ENCODE data around the gene CCDC172.

The CCDC172 gene

DNA sequence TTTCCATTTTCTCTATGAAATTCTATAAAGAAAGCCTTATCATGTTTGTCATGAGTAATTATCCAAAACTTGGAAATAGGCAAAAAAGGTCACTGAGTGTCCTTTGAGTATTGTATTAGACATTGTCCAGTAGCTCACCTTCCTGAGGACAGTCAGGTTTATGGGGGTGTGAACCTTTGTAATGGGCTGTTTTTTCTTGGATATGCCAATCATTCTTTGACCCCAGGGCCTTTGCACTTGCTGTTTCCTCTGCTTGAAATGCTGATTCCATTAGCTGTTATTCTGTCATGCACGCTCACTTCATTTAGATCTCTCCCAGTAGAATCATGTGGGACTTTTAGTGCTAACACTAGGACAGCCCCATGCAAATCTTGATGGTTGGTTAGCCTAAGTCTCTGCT, 4.9 kb downstream of the CCDC172 start:
- no peak for TF ChIP-seq CTCF (conservative IDR thresholded peaks at IDR 0.05; ENCODE audit: low read length)
- no peak overlapping the region for H3K4me3 ChIP-seq (ENCODE audit: low read length)
- DNase-seq (ENCODE audit: low read depth): no peak

GRCh38 chr10:116331815-116332214, 7.6 kb downstream of the CCDC172 start:
- no peak for TF ChIP-seq CTCF (conservative IDR thresholded peaks at IDR 0.05; ENCODE audit: low read length)
- no peak for DNase-seq (ENCODE audit: low read depth)
- no peak overlapping the region for H3K4me3 ChIP-seq (ENCODE audit: low read length)

DNA sequence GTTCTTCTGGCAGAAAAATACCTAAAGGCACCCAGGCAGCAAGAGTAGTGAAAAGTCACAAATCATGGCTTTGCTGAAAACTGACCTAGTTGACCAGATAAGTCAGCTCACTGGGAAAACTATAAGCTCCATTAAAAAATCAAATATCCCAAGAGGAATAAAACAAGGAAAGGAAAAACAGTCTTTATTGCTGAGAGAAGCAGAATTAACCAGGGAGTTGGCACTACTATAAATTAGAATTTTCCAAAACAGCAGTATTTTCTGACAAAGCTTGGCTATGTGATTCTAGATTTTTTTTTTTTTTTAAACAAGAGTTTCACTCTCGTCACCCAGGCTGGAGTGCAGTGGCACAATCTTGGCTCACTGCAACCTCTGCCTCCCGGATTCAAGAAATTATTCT, 12.6 kb downstream of the CCDC172 start:
- no peak for TF ChIP-seq CTCF (conservative IDR thresholded peaks at IDR 0.05; ENCODE audit: low read length)
- DNase-seq (ENCODE audit: low read depth): no peak
- no peak overlapping the region for H3K4me3 ChIP-seq (ENCODE audit: low read length)

GRCh38 chr10:116352125-116352524, 27.9 kb downstream of the CCDC172 start:
- DNase-seq (ENCODE audit: low read depth): no peak
- H3K4me3 ChIP-seq (ENCODE audit: low read length): no peak overlapping the region
- TF ChIP-seq CTCF (conservative IDR thresholded peaks at IDR 0.05; ENCODE audit: low read length): no peak

DNA sequence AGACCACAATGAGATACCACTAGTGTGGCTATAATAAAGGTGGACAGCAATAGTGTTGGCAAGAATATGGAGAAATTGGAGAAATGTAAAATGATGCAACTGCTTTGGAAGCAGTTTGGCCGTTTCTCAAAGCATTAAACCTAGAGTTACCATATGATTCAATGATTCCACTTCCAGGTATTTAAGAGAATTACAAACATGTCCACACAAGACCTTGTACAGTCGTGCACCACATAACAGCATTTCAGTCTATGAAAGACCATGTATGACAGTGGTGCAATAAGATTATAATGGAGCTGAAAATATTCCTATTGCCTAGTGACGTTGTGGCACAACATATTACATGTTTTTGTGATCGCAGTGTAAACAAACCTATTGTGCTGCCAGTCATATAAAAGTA, 29.6 kb downstream of the CCDC172 start:
- no peak for DNase-seq (ENCODE audit: low read depth)
- H3K4me3 ChIP-seq (ENCODE audit: low read length): no peak overlapping the region
- TF ChIP-seq CTCF (conservative IDR thresholded peaks at IDR 0.05; ENCODE audit: low read length): no peak

DNA sequence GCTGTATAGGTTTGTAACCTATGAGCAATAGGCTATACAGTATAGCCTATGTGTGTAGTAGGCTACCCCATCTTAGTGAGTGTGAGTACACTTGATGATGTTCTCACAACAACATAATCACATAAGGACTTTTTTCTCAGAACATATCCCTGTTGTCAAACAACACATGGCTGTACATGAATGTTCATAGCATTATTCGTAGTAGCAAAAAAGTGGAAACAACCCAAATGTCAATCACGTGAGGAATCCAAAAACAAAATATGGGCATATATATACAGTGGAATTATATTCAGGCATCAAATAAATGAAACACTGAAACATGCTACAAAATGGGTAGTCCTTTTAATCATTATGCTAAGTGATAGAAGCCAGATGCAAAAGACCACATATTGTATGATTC, 31.1 kb downstream of the CCDC172 start:
- no peak overlapping the region for H3K4me3 ChIP-seq (ENCODE audit: low read length)

GRCh38 chr10:116356833-116357232, 32.6 kb downstream of the CCDC172 start:
- no peak overlapping the region for H3K4me3 ChIP-seq (ENCODE audit: low read length)
- TF ChIP-seq CTCF (conservative IDR thresholded peaks at IDR 0.05; ENCODE audit: low read length): no peak
- DNase-seq (ENCODE audit: low read depth): no peak

More for the DNA sequence above, 31.1 kb downstream of the CCDC172 start:
- no peak for TF ChIP-seq CTCF (conservative IDR thresholded peaks at IDR 0.05; ENCODE audit: low read length)
- no peak for DNase-seq (ENCODE audit: low read depth)
